ENCODE data around the gene TEAD1. TPM values are rescaled to one million over a fixed set of nuclear protein-coding genes. Genes with fewer than 3 reads are reported as not detected.

Gene TEAD1
- total and polyA plus RNA-seq, 10 of the 15 experiments (the other 5 are each of a cell fraction or from before 2014, with no cell fraction given): 0.01 to 0.59 (median 0.04) TPM; not detected in 6

DNA sequence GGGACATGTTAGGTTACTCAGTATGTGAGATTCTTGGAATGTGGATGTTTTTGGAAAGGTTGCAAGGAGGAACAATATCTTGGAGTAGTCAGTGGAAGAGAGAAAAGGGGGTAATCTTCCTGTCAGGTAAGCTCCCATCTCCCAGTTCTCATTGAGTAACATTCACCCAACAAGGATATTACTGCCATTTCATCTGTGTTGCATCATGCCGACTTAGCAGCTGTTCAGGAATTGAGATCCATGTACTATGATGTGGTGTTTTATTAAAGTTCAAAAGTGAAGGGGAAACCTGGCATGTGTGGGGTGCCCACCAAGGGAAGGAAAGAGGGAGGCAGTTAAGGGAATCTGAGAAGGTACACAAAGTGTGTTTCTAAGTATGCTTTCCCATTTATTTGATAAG, 276.4 kb downstream of the TEAD1 start:
- Histone ChIP-seq H3K4me2 (ENCODE audit: control insufficient read depth, insufficient read depth) (no peak overlapping the region), H3K9ac (ENCODE audit: control insufficient read depth, insufficient read depth, low read length) (no peak overlapping the region), H3K36me3 (ENCODE audit: control insufficient read depth in 2 of 2, insufficient read depth in 2 of 2, low read length in 1 of 2) (no peaks in the 10 kb centered on the region), H3K4me3 (no peak overlapping the region), H2AFZ (ENCODE audit: control insufficient read depth, low read depth, low read length) (no peak overlapping the region), H3K27ac (ENCODE audit: control insufficient read depth, insufficient read depth) (no peak overlapping the region), H3K4me1 (ENCODE audit: control insufficient read depth, insufficient read depth, low read length) (no peaks in the 10 kb centered on the region), H3K9me3 (replicated peaks; ENCODE audit: control insufficient read depth, insufficient read depth, low read length) (no peaks in the 10 kb centered on the region), H4K20me1 (ENCODE audit: control insufficient read depth, insufficient read depth) (no peaks in the 10 kb centered on the region), H3K79me2 (ENCODE audit: control insufficient read depth, insufficient read depth, low read length) (no peaks in the 10 kb centered on the region), H3K27me3 (replicated peaks in 1 of 2; ENCODE audit: control insufficient read depth in 2 of 2, insufficient read depth in 2 of 2, low read length in 1 of 2) (no peaks in the 10 kb centered on the region)
- CTCF ChIA-PET: interaction anchor here (1.7 kb wide), 1 partner anchor 13 kb away, joined by 3 read pairs; no protein-coding TSS in a partner anchor
- ATAC-seq: no peak
- intact Hi-C loops (cut with micrococcal nuclease; ENCODE audit: unreplicated experiment) (no loop called here), in situ Hi-C loops (cut with MboI) (loop anchor here (25.0 kb wide), 1 partner anchor 237 kb away; no protein-coding TSS in a partner anchor)
- no peak for FAIRE-seq
- POLR2A ChIA-PET: no interaction called here
- TF ChIP-seq, protein P1, sequence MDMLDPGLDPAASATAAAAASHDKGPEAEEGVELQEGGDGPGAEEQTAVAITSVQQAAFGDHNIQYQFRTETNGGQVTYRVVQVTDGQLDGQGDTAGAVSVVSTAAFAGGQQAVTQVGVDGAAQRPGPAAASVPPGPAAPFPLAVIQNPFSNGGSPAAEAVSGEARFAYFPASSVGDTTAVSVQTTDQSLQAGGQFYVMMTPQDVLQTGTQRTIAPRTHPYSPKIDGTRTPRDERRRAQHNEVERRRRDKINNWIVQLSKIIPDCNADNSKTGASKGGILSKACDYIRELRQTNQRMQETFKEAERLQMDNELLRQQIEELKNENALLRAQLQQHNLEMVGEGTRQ (IDR thresholded peaks at IDR 0.05; ENCODE audit: borderline replicate concordance, low read depth, low read length): no peak
- TF ChIP-seq, protein P2, sequence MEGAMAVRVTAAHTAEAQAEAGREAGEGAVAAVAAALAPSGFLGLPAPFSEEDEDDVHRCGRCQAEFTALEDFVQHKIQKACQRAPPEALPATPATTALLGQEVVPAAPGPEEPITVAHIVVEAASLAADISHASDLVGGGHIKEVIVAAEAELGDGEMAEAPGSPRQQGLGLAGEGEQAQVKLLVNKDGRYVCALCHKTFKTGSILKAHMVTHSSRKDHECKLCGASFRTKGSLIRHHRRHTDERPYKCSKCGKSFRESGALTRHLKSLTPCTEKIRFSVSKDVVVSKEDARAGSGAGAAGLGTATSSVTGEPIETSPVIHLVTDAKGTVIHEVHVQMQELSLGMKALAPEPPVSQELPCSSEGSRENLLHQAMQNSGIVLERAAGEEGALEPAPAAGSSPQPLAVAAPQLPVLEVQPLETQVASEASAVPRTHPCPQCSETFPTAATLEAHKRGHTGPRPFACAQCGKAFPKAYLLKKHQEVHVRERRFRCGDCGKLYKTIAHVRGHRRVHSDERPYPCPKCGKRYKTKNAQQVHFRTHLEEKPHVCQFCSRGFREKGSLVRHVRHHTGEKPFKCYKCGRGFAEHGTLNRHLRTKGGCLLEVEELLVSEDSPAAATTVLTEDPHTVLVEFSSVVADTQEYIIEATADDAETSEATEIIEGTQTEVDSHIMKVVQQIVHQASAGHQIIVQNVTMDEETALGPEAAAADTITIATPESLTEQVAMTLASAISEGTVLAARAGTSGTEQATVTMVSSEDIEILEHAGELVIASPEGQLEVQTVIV (IDR thresholded peaks at IDR 0.05; ENCODE audit: borderline replicate concordance, partially characterized antibody): no peak
- TF ChIP-seq BHLHE40 (IDR thresholded peaks at IDR 0.05; ENCODE audit: borderline replicate concordance in 1 of 2, low read depth in 2 of 2, low read length in 1 of 2): no peak
- TF ChIP-seq, protein P3, sequence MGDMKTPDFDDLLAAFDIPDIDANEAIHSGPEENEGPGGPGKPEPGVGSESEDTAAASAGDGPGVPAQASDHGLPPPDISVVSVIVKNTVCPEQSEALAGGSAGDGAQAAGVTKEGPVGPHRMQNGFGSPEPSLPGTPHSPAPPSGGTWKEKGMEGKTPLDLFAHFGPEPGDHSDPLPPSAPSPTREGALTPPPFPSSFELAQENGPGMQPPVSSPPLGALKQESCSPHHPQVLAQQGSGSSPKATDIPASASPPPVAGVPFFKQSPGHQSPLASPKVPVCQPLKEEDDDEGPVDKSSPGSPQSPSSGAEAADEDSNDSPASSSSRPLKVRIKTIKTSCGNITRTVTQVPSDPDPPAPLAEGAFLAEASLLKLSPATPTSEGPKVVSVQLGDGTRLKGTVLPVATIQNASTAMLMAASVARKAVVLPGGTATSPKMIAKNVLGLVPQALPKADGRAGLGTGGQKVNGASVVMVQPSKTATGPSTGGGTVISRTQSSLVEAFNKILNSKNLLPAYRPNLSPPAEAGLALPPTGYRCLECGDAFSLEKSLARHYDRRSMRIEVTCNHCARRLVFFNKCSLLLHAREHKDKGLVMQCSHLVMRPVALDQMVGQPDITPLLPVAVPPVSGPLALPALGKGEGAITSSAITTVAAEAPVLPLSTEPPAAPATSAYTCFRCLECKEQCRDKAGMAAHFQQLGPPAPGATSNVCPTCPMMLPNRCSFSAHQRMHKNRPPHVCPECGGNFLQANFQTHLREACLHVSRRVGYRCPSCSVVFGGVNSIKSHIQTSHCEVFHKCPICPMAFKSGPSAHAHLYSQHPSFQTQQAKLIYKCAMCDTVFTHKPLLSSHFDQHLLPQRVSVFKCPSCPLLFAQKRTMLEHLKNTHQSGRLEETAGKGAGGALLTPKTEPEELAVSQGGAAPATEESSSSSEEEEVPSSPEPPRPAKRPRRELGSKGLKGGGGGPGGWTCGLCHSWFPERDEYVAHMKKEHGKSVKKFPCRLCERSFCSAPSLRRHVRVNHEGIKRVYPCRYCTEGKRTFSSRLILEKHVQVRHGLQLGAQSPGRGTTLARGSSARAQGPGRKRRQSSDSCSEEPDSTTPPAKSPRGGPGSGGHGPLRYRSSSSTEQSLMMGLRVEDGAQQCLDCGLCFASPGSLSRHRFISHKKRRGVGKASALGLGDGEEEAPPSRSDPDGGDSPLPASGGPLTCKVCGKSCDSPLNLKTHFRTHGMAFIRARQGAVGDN (IDR thresholded peaks at IDR 0.05): no peak
- TF ChIP-seq YY1 (IDR thresholded peaks at IDR 0.05; ENCODE audit: low read depth, low read length): no peak
- TF ChIP-seq POLR2AphosphoS2 (IDR thresholded peaks at IDR 0.05; ENCODE audit: low read depth, low read length): no peak
- RAD21 ChIA-PET (ENCODE audit: unreplicated experiment): no interaction called here
- DNase-seq (ENCODE audit: low read depth, low spot score): no peak
- SMC1A ChIA-PET (ENCODE audit: uncharacterized antibody, unreplicated experiment): no interaction called here
- WGBS (ENCODE audit: insufficient coverage, insufficient replicate concordance, low lambda C conversion rate, missing lambda C conversion rate): 0% methylated on average over 1 of the region's 1 CpG
- no TSS peak for BruUV-seq (replicated peaks)
